Smooth muscle cell of the brain vasculature (primary cell): ENCODE data around the gene CCNO.

Source experiments
- DNase-seq: peaks from one replicate; pipeline ENCODE4 v3.0.0-alpha.2; 2012; ENCODE audit warnings: low read depth, low spot score

CCNO gene

DNA sequence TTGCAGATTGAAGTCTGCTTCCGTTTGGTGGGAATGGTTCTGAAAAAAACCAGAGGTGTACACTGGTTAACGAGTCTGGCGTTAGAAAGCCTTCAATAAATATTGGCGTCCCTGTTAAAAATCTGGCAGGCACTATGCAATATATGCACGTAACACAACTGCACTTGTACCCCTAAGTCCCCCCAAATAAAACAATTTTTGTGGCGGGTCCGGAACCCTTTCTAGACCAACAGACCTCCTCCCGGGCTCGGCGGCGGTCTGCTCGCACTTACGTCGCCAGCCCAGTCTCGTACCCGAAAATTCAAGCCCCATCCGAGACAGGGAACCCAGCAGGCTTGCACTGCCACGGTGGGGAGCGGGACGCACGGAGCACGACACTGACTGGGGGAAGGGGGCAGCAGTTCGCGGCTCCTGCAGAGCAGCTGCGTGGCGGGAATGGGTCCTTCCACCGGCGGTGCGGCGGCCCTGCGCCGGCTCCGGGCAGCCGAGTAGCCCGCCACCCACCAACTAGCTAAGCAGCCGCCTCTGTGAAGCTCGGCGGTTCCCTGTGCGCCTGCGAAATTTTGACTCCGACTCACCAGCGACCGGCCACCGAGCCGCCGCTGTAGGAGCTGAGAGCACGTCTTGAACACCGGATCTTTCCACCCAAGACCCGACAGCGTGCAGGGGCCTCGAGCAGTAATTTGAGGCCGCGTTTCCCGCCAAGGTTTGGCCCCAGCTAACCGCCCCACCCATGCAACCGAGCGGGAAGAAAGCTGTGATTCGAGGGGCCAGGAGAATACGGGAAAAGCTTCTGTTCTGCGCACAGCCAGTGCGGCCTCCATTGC lies 10.2 kb downstream of the CCNO start:
- DNase-seq, result no peak

DNA sequence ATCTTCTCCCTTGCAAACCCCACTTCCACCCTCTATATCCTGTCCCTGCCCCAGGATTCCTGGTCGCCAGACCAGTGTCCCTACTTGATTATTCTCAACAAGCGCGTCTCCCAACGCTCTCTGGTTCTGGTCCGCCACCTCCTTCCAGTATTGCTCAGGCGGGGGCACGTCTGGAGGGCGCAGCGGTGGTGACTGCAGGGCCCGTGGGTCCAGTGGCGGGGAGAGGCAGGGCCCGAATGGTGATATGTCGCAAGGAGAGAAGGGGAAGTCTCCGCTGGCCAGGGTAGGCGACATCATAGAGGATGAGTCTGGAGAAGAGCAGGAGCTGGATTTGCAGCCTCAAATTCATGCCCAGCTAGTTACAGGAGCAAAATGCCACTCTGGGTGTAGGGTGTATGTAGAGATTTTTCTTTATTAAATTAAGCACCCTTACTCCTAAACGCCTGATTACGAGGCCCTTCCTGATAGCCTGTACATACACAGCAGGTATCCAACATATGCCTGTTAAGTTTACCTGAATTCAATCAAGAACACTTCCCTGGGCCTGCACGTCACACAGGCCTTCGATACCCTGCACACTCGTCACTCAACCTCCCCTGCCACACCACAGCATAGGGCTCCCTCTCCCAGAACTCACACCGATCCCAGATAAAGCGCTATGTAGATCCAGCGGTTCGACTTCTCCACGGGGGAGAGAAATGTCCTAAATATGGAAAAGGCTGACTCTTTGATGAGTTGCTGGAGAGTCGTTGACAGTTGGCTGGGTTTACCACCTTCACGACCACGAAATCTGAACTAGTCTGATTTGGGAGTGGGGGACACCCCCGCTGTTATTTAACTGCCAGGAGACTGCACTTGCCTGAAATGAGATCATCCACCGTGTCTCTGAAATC lies 11.1 kb downstream of the CCNO start:
- DNase-seq, result no peak

DNA sequence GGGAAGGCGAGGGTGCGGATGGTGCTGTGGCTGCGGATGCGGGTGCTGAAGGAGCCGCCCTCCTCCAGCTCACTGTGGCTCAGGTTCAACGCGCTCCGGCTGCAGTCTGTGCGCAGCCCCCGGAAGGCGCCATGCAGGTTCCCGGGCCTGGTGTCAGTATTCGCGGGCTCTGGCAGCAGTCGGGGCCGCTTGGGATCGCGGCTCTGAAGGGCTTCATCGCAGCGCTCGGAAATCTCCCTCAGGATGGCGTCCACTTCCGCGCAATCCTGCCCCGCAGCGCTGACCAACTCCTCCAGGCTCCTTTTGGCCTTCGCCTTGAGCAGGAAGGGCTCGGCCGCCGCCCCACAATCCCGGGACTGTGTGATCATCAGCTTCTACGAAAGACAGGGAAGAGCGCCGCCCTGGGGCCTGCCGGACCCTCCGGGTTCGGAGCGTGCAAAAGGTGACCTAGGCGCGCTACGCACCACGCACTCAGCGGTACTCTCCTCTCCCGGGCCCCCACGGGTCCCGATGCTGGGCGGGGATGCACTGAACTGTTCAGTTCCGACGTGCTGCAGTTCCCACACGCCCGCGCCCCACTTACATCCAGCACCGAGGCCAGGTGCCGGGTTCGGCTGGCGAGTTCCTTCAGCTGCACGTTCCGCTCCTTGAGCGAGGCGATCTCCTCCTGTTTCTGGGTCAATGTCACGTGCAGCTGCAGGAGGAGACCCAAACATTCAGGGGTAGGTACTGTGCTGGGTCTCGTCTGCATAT lies 12.8 kb downstream of the CCNO start:
- no peak for DNase-seq

DNA sequence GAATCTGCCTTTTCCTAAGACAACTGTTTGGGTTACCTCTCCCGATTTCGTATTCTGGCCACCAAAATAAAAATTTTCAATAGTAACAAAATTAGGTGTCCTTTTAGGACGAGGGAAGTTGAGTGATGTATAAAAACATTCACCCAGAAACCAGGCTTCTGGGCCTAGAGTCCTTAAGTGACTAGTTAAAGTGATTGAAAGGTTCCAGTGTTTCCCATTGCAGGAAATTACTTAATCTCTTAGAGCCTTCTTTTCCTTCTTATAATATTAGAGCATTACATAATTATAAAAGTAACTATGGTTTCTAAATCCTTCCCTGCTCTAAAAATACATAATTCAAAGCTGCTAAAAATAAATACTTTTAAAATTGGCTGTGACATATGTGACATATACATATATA lies 13.6 kb downstream of the CCNO start:
- DNase-seq, result no peak

DNA sequence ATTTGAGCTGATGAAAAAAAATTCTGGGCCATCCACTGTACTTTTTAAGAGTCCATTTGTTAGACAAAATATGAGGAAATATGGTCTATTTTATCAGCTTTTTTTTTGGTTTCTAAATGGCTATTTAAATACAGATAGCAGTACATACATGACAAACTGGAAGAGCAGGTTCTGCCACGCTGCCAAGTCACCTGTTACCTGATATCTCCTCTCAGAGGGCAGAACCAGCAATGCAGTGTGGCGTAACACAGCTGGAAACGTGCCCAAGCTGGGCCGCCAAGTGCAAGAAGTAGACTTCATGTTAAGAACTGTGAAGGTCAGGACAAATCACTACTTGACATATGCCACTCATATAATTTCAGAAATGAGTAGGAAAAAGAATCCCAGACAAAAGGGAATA lies 14.4 kb downstream of the CCNO start:
- DNase-seq, result no peak

DNA sequence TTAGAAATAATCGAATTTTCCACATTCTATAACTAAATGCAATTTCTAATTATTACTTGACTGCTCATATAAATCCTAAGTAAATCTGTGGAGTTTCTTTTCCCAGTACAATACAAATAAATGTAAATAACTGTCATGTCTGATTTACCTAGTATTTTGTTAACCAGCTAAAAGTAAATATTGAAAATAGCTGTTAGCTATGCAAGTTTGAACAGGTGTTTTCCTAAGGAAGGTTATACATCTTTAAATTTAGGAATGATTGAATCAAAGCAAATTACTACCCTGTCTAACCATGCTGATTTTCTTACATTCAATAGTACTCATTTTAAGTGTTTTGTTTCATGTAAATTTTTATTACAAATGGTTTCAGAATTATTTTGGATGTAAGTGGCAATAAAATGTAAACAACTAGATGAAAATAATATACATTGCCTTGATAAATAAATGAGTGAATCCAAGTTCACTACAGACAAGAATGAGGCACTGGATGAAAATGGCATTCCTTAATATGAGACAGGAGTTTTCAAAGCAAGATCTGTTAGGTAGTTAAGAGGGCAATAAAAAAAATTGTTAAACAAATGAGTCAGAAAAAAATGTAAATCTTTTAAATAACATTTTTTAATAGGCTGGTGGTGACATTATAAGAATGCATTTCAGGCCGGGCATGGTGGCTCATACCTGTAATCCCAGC lies 22.1 kb downstream of the CCNO start:
- no peak for DNase-seq

DNA sequence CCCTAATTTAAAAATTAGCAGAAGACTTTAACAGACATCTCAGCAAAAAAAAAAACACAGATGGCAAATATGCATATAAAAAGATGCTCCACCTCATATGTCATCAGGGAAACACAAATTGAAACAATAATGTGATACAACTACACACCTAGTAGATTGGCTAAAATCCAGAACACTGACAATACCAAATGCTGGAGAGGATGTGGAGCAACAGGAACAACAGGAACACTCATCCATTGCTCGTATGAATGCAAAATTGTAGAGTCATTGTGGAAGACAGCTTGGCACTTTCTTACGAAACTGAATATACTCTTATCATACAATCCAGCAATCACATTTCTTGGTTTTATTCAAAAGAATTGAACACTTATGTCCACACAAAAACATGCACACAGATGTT lies 28.4 kb downstream of the CCNO start:
- no peak for DNase-seq

DNA sequence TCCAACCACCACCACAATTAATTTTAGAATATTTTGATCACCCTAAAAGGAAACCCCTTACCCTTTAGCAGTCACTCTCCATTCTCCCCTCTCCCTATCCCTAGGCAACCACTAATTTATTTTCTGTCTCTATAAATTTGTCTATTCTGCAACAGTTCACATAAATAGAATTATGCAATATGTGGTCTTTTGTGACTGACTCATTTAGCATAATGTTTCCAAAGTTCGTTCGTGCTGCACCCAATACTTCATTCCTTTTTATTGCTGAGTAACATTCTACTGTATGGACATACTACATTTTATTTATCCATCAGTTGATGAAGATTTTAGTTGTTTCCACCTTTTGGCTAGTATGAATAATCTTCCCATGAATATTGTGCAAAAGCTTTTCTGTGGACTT lies 42.2 kb downstream of the CCNO start:
- no peak for DNase-seq

DNA sequence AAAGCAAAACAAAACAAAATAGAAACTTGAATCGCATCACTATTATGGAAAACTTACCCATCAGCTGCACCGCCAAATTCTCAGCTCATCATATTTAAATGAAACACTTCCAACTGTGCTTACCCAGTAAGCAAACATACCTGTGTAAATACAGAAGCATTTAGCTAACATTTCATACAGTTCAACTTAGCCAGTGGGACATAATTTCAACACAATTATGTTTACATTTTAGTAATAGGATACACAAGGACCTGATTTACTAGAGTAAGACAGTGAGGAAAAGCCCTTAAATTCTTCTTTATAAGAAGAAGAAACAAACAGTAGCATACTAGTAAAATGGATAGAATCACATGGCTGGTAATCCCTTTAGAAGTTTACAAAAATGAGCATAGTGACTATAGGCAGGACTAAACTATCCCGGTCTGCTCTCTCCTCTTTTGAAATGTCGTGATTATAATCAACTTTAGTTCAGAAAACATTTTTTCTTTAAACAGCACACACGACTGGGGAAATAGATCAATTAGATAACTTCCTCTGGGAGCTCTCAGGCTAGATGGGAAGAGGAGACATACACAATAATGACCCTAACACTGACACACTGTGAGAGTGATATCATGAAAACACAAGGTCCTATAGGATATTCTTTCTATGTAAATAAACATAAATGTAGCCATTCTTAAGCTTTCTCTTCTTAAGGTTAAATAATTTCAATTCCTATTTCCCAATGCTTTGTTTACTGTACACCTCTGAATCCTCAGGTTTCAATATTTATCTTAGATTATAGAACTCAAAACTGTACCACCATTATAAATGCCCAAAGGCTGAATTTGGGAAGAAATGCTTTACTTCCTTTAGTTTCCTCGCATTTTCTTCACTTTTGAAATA lies 44.5 kb downstream of the CCNO start:
- DNase-seq, result no peak

DNA sequence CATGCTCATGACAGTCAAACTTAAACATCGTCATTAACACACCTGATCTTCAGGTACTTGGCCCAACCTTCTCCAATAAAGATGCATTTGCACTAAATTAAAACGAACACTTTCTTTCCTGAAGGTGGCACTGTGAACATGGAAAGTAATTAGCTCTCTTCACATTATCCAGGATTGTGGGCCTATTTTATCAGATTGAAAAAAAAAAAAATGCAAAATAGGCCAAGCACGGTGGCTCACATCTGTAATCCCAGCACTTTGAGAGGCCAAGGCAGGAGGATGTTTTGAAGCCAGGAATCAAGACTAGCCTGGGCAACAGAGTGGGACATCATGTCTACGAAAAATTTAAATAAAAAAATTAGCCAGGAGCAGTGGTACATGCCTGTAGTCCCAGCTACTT lies 46.0 kb downstream of the CCNO start:
- DNase-seq, result no peak
